Measurements from ENCODE around the gene SYCE1L.
"Not testable (repeated sequence)": the region's sequence is repeated elsewhere in the genome, so short reads cannot be mapped to it uniquely, and the experiment has no call there.

The SYCE1L gene

GRCh38 chr16:77206533-77206932, 7.3 kb downstream of the SYCE1L start:
- no peak for FAIRE-seq

- no peak for FAIRE-seq
Measured at GRCh38 chr16:77207030-77207429, 7.8 kb downstream of the SYCE1L start.

- no peak for FAIRE-seq
Measured at GRCh38 chr16:77208382-77208781, 9.2 kb downstream of the SYCE1L start.

- no peak for FAIRE-seq
Measured at GRCh38 chr16:77211880-77212740, 12.9 kb downstream of the SYCE1L start.

- no peak for FAIRE-seq
Measured at GRCh38 chr16:77212741-77213541, 13.7 kb downstream of the SYCE1L start.

- FAIRE-seq, result no peak
Measured at GRCh38 chr16:77213542-77214106, 14.4 kb downstream of the SYCE1L start.

GRCh38 chr16:77214411-77215138, 15.4 kb downstream of the SYCE1L start:
- FAIRE-seq, result no peak

- no peak for FAIRE-seq
Measured at GRCh38 chr16:77219437-77219836, 20.2 kb downstream of the SYCE1L start.

GRCh38 chr16:77220427-77220826, 21.2 kb downstream of the SYCE1L start:
- FAIRE-seq, result no peak

GRCh38 chr16:77221482-77221881, 22.3 kb downstream of the SYCE1L start:
- FAIRE-seq, result no peak

GRCh38 chr16:77223184-77223583, 24.0 kb downstream of the SYCE1L start:
- no peak for FAIRE-seq

GRCh38 chr16:77225182-77225581, 26.0 kb downstream of the SYCE1L start:
- FAIRE-seq, result no peak

GRCh38 chr16:77227745-77228144, 28.5 kb downstream of the SYCE1L start:
- no peak for FAIRE-seq

- no peak for FAIRE-seq
Measured at GRCh38 chr16:77231047-77231446, 31.8 kb downstream of the SYCE1L start.

- no peak for FAIRE-seq
Measured at GRCh38 chr16:77233799-77234519, 34.8 kb downstream of the SYCE1L start.

GRCh38 chr16:77234611-77235010, 35.4 kb downstream of the SYCE1L start:
- FAIRE-seq, result no peak

- FAIRE-seq, result no peak
Measured at GRCh38 chr16:77236063-77236511, 36.9 kb downstream of the SYCE1L start.

GRCh38 chr16:77238593-77238992, 39.4 kb downstream of the SYCE1L start:
- FAIRE-seq, result no peak

- FAIRE-seq, result not testable (repeated sequence)
Measured at GRCh38 chr16:77242471-77242870, 43.3 kb downstream of the SYCE1L start.

- FAIRE-seq, result no peak
Measured at GRCh38 chr16:77246150-77246549, 46.9 kb downstream of the SYCE1L start.

- no peak for FAIRE-seq
Measured at GRCh38 chr16:77250400-77250799, 51.2 kb downstream of the SYCE1L start.
